ENCODE data around the gene TRIM52. TPM values are rescaled to one million over a fixed set of nuclear protein-coding genes. Genes with fewer than 3 reads are reported as not detected.

Gene TRIM52
- total and polyA plus RNA-seq, 10 of the 15 experiments (the other 5 are each of a cell fraction or from before 2014, with no cell fraction given) = 1.4 to 24.3 (median 8.1) TPM

- no peak for TF ChIP-seq STAT1 (conservative IDR thresholded peaks at IDR 0.05)
- no peak for TF ChIP-seq SMAD5 (IDR thresholded peaks at IDR 0.05; ENCODE audit: low read depth)
- no peak for TF ChIP-seq PAX5 (IDR thresholded peaks at IDR 0.05; ENCODE audit: borderline replicate concordance, low read depth, low read length)
- TF ChIP-seq KDM1A (IDR thresholded peaks at IDR 0.05; ENCODE audit: borderline replicate concordance) = no peak
- TF ChIP-seq TCF3 (IDR thresholded peaks at IDR 0.05; ENCODE audit: borderline replicate concordance, insufficient read depth, low read depth, low read length) = no peak
- no peak for TF ChIP-seq E2F4 (IDR thresholded peaks at IDR 0.05; ENCODE audit: low read depth, low read length)
- TF ChIP-seq JUND (IDR thresholded peaks at IDR 0.05; ENCODE audit: low read depth, low read length) = no peak
- no peak for TF ChIP-seq EED (IDR thresholded peaks at IDR 0.05; ENCODE audit: low read depth)
- TF ChIP-seq RCOR1 (conservative IDR thresholded peaks at IDR 0.05; ENCODE audit: low read depth, low read length) = no peak
- TF ChIP-seq, protein P1, sequence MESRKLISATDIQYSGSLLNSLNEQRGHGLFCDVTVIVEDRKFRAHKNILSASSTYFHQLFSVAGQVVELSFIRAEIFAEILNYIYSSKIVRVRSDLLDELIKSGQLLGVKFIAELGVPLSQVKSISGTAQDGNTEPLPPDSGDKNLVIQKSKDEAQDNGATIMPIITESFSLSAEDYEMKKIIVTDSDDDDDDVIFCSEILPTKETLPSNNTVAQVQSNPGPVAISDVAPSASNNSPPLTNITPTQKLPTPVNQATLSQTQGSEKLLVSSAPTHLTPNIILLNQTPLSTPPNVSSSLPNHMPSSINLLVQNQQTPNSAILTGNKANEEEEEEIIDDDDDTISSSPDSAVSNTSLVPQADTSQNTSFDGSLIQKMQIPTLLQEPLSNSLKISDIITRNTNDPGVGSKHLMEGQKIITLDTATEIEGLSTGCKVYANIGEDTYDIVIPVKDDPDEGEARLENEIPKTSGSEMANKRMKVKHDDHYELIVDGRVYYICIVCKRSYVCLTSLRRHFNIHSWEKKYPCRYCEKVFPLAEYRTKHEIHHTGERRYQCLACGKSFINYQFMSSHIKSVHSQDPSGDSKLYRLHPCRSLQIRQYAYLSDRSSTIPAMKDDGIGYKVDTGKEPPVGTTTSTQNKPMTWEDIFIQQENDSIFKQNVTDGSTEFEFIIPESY (IDR thresholded peaks at IDR 0.05) = no peak
- no peak for TF ChIP-seq USF1 (IDR thresholded peaks at IDR 0.05; ENCODE audit: borderline replicate concordance, extremely low read length, insufficient read depth, low read depth, low read length)
- TF ChIP-seq SUZ12 (IDR thresholded peaks at IDR 0.05; ENCODE audit: unreplicated experiment) = no peak
- peak; percentile 31; the same call in 1 of the 2 replicates for TF ChIP-seq NR2F1 (conservative IDR thresholded peaks at IDR 0.05)
- no peak for TF ChIP-seq SUPT20H (IDR thresholded peaks at IDR 0.05; ENCODE audit: borderline replicate concordance, control insufficient read depth, low read depth, low read length)
- peak; percentile 43 to 71; a peak in 3 of 4 replicates for TF ChIP-seq BHLHE40 (IDR thresholded peaks at IDR 0.05; ENCODE audit: borderline replicate concordance in 1 of 2, low read depth in 2 of 2, low read length in 1 of 2)
- no peak for TF ChIP-seq CHD4 (IDR thresholded peaks at IDR 0.05)
- TF ChIP-seq RAD21 (IDR thresholded peaks at IDR 0.05; ENCODE audit: insufficient read depth, low read depth, low read length) = no peak
- TF ChIP-seq ETV6 (conservative IDR thresholded peaks at IDR 0.05 in 1 of 2, IDR thresholded peaks at IDR 0.05 in 1 of 2; ENCODE audit: borderline replicate concordance in 1 of 2, low read depth in 1 of 2) = no peak
- TF ChIP-seq YY1 (IDR thresholded peaks at IDR 0.05; ENCODE audit: low read depth, low read length) = 0 out of 2 replicates have a peak, but pooled peaks have one; percentile 6
- no peak for TF ChIP-seq NRF1 (conservative IDR thresholded peaks at IDR 0.05; ENCODE audit: low read depth, low read length)
- TF ChIP-seq, protein P2, sequence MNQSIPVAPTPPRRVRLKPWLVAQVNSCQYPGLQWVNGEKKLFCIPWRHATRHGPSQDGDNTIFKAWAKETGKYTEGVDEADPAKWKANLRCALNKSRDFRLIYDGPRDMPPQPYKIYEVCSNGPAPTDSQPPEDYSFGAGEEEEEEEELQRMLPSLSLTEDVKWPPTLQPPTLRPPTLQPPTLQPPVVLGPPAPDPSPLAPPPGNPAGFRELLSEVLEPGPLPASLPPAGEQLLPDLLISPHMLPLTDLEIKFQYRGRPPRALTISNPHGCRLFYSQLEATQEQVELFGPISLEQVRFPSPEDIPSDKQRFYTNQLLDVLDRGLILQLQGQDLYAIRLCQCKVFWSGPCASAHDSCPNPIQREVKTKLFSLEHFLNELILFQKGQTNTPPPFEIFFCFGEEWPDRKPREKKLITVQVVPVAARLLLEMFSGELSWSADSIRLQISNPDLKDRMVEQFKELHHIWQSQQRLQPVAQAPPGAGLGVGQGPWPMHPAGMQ (IDR thresholded peaks at IDR 0.05; ENCODE audit: borderline replicate concordance) = no peak
- TF ChIP-seq SP1 (IDR thresholded peaks at IDR 0.05; ENCODE audit: low read depth, low read length) = no peak
These were observed 53.6 kb downstream of the TRIM52 start (continued) for GRCh38 chr5:181207214-181207959.

Data from GM12878 (cell line).